BJ (cell line): ENCODE results near the gene KRTAP4-16. TPM values are rescaled to one million over a fixed set of nuclear protein-coding genes. Genes with fewer than 3 reads are reported as not detected.
"Not testable (repeated sequence)": the region's sequence is repeated elsewhere in the genome, so short reads cannot be mapped to it uniquely, and the experiment has no call there.

Experiments used
- CTCF ChIA-PET: fragments of 350-600 bp; formaldehyde crosslinking; extraction: SDS; loops from one replicate; lab custom pipeline; 2021; ENCODE audit warnings: antibody characterized with exemption, inconsistent platforms; lab: Yijun Ruan, JAX
- POLR2A ChIA-PET: fragments of 300-600 bp; sonication (Branson Sonifier 250); formaldehyde crosslinking; extraction: SDS; loops from one replicate; lab custom pipeline; 2021; ENCODE audit warnings: antibody characterized with exemption; lab: Charles Lee
- DNase-seq: peaks from one replicate; pipeline ENCODE4 v3.0.0-alpha.2; 2011; ENCODE audit warnings: low read depth
- H3K27me3 ChIP-seq: 2 replicates; pipeline ENCODE4 v1.6.0; 2011; ENCODE audit warnings: low read length; ENCODE audit not compliant: control insufficient read depth, insufficient read depth
- H3K36me3 ChIP-seq: 2 replicates; pipeline ENCODE4 v1.5.1; 2011; ENCODE audit warnings: low read length; ENCODE audit not compliant: control insufficient read depth, insufficient read depth
- H3K4me3 ChIP-seq: 2 replicates; pipeline ENCODE4 v1.5.1; 2011; ENCODE audit warnings: low read depth, mild to moderate bottlenecking, control low read depth, low read length
- polyA plus RNA-seq: library from polyadenylated mRNA; depleted of rRNA; stranded (reverse); fragments of >200 nt; gene quantifications from 2 replicates; pipeline ENCODE4 v1.2.3, GENCODE V29; 2011
- TF ChIP-seq, protein P1 (sequence below): IDR thresholded peaks from 2 replicates; pipeline ENCODE4 v1.5.1; 2011; ENCODE audit warnings: low read depth, mild to moderate bottlenecking, control low read depth, inconsistent platforms, low read length, moderate library complexity; ENCODE audit not compliant: insufficient read depth

The KRTAP4-16 gene
- polyA plus RNA-seq, 1 experiment, result not detected

DNA sequence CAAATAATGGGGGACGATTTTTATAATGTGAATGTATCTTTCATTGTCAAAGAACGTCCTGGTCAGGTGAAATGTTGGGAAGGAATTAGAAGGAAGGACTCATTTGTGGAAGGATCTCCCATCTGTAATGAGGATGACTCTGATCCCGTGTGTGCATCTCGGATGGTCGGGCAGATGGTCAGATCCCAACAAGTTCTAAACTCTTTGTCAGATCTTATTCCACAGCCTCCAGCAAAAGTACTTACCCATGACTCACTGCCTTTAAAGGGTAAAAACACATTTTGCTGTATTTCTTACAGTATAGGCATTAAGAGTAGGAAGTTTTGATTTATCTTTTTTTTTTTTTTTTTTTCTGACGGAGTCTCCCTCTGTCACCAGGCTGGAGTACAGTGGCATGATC is 3.5 kb downstream of the KRTAP4-16 start:
- H3K36me3 ChIP-seq, result no peaks in the 10 kb centered on the region
- H3K27me3 ChIP-seq, result no peaks in the 10 kb centered on the region
- TF ChIP-seq, protein P1, sequence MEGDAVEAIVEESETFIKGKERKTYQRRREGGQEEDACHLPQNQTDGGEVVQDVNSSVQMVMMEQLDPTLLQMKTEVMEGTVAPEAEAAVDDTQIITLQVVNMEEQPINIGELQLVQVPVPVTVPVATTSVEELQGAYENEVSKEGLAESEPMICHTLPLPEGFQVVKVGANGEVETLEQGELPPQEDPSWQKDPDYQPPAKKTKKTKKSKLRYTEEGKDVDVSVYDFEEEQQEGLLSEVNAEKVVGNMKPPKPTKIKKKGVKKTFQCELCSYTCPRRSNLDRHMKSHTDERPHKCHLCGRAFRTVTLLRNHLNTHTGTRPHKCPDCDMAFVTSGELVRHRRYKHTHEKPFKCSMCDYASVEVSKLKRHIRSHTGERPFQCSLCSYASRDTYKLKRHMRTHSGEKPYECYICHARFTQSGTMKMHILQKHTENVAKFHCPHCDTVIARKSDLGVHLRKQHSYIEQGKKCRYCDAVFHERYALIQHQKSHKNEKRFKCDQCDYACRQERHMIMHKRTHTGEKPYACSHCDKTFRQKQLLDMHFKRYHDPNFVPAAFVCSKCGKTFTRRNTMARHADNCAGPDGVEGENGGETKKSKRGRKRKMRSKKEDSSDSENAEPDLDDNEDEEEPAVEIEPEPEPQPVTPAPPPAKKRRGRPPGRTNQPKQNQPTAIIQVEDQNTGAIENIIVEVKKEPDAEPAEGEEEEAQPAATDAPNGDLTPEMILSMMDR, result no peak
- ChIA-PET POLR2A (no interaction called here), CTCF (no interaction called here)
- H3K4me3 ChIP-seq, result no peak overlapping the region
- DNase-seq, result peak; percentile 64

DNA sequence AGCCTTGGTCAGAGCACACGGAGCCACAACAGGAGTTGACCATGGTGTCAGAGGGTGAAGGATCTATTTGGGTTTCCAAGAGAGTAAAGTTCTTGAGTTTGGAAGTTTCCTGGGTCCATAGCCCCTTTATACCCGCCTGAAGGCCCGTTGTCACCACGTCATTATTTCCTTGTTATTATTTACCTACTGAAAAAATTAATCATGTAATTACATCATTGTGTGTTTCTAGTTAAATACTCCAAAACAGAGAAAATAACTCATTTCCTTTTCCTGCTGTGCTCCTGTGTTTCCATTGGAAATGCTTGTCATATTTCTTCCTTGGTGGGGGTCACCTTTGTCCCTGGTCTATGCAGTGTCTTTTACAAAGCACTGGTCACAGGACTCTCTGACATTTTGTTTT is 4.0 kb downstream of the KRTAP4-16 start, which contains the start of gene KRTAP4-8:
KRTAP4-8 (minus strand) TSS at position 101 of the 400 bp plus-strand sequence; CDS start at position 43, 58 bp downstream.
- Histone ChIP-seq H3K27me3 (no peaks in the 10 kb centered on the region), H3K4me3 (no peak within 1 kb of the TSS), H3K36me3 (no peaks in the 10 kb centered on the region)
- TF ChIP-seq, protein P1, result no peak
- no peak for DNase-seq
- ChIA-PET POLR2A (no interaction called here), CTCF (interaction anchor here (1.1 kb wide), 1 partner anchor 13 kb away, joined by 3 read pairs; no protein-coding TSS in a partner anchor)

DNA sequence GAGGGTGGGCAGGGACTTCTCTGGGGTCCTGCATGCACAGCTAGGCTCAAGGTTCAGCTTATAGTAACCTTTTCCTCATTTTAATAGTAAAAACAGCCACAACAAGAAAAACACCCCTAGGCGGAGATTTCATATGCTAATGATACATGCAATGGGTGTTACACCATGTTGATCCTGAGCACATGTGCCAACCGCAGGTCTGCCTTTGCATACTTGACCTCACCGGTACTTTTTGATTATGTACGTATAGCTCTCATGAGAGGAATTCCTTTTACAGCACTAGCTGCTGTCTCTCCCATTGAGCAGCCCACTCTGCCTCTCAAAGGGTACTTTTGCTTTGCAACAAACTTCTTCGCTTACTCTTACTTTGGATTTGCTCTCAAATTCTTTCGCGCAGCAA is 6.0 kb downstream of the KRTAP4-16 start:
- Histone ChIP-seq H3K36me3 (no peaks in the 10 kb centered on the region), H3K27me3 (no peaks in the 10 kb centered on the region), H3K4me3 (no peak overlapping the region)
- TF ChIP-seq, protein P1, result no peak
- no peak for DNase-seq
- ChIA-PET POLR2A (no interaction called here), CTCF (interaction anchor here (0.8 kb wide), 1 partner anchor 290 kb away, joined by 3 read pairs; no protein-coding TSS in a partner anchor)

DNA sequence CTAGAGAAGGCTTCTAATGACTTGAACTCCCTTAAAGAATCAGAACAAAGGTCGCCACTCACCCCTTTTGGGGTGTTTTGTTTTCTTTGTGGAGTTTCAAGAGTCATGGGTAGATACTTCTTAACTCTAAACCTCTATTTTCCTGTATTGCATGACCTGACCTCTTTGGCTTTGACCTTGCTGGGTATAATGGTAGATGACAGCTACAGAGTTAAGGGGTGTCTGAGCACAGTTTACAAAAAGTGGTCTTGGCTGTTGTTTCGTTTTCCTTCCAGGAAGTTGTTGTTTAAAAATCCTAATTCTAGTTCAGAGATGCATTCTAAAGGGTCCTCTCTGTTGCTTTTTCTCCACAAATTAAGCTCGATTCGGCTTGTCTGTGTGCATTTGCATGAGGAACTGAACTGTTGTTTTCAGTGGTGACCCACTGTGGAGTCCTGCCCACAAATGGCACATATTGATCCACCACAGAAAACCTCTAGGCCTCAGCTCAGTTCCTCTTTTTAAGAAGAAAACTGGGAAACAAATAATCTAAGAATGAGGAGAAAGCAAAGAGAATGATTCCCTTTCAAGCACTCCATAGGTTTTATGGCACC is 13.2 kb downstream of the KRTAP4-16 start:
- POLR2A ChIA-PET, H3K27me3 ChIP-seq, DNase-seq, H3K4me3 ChIP-seq, H3K36me3 ChIP-seq: not testable (repeated sequence)
- CTCF ChIA-PET, result interaction anchor here (0.8 kb wide), 1 partner anchor 14 kb away, joined by 3 read pairs; no protein-coding TSS in a partner anchor

DNA sequence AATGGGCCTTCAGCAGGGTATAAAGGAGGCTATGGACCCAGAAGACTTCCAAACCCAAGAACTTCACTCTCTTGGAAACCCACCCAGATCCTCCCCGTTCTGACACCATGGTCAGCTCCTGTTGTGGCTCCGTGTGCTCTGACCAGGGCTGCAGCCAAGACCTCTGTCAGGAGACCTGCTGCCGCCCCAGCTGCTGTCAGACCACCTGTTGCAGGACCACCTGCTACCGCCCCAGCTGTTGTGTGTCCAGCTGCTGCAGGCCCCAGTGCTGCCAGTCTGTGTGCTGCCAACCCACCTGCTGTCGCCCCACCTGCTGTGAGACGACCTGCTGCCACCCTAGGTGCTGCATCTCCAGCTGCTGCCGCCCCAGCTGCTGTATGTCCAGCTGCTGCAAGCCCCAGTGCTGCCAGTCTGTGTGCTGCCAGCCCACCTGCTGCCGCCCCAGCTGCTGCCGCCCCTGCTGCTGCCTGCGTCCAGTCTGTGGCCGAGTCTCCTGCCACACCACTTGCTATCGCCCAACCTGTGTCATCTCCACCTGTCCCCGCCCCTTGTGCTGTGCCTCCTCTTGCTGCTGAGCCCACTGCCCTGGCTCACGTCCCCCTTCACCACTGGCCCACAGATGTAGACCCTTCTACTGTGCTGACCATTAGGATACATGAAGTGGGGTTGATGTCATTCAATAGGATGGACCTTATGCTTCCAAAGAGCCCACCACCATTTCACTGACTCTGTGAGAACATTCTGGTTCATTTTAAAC is 17.7 kb downstream of the KRTAP4-16 start, which contains the start of gene KRTAP4-7:
KRTAP4-7 (plus strand) TSS at position 51 of the 757 bp plus-strand sequence; CDS start at position 108, 57 bp downstream.
- POLR2A ChIA-PET, H3K4me3 ChIP-seq, H3K27me3 ChIP-seq, H3K36me3 ChIP-seq, DNase-seq: not testable (repeated sequence)
- CTCF ChIA-PET, result interaction anchor here (0.9 kb wide), 1 partner anchor 13 kb away, joined by 3 read pairs; the partner anchor contains the start of gene KRTAP4-8

DNA sequence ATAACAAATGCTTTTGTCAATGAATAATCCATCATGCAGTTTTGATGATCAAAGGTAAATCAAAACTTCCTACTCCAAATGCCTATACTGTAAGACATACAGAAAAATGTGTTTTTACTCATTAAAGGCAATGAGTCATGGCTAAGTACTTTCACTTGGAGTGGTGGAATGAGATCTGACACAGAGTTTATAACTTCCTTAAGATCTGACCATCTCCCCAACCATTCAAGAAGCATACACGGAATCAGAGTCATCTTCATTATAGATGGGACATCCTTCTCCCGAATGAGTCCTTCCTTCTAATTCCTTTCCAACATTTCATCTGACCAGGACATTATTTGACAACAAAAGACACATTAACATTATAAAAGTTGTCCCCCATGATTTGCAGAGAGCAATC is 18.6 kb downstream of the KRTAP4-16 start:
- H3K27me3 ChIP-seq, CTCF ChIA-PET, H3K36me3 ChIP-seq, H3K4me3 ChIP-seq: not testable (repeated sequence)
- POLR2A ChIA-PET, result interaction anchor here (1.0 kb wide), 1 partner anchor 21 kb away, joined by 3 read pairs; no protein-coding TSS in a partner anchor
- DNase-seq, result peak; percentile 50
